Activated T-cell treated with anti-CD3 and anti-CD28 coated beads for 1 hour (primary cell): ENCODE data around the gene TPK1.
"Not testable (repeated sequence)": the region's sequence is repeated elsewhere in the genome, so short reads cannot be mapped to it uniquely, and the experiment has no call there.

Source experiments
- DNase-seq: peaks from one replicate; pipeline ENCODE4 v3.0.0-alpha.2; 2020; ENCODE audit warnings: low read depth

The TPK1 gene

GRCh38 chr7:144629598-144629997 lies 206.3 kb downstream of the TPK1 start:
- no peak for DNase-seq

- DNase-seq: no peak
Measured at GRCh38 chr7:144629011-144629410, 206.8 kb downstream of the TPK1 start.

GRCh38 chr7:144628176-144628575 lies 207.7 kb downstream of the TPK1 start:
- no peak for DNase-seq

GRCh38 chr7:144622745-144623144 lies 213.1 kb downstream of the TPK1 start:
- no peak for DNase-seq

- DNase-seq: no peak
Measured at GRCh38 chr7:144606261-144606660, 229.6 kb downstream of the TPK1 start.

- DNase-seq: no peak
Measured at GRCh38 chr7:144596953-144597352, 238.9 kb downstream of the TPK1 start.

GRCh38 chr7:144594580-144594979 lies 241.3 kb downstream of the TPK1 start:
- DNase-seq: no peak

- no peak for DNase-seq
Measured at GRCh38 chr7:144588559-144589051, 247.2 kb downstream of the TPK1 start.

- no peak for DNase-seq
Measured at GRCh38 chr7:144587701-144588100, 248.2 kb downstream of the TPK1 start.

- DNase-seq: no peak
Measured at GRCh38 chr7:144584726-144585125, 251.1 kb downstream of the TPK1 start.

GRCh38 chr7:144579687-144580086 lies 256.2 kb downstream of the TPK1 start:
- no peak for DNase-seq

GRCh38 chr7:144575456-144575855 lies 260.4 kb downstream of the TPK1 start:
- DNase-seq: no peak

GRCh38 chr7:144574753-144575152 lies 261.1 kb downstream of the TPK1 start:
- not testable (repeated sequence) for DNase-seq

GRCh38 chr7:144568233-144568632 lies 267.6 kb downstream of the TPK1 start:
- DNase-seq: no peak

GRCh38 chr7:144565586-144565985 lies 270.3 kb downstream of the TPK1 start:
- no peak for DNase-seq

- no peak for DNase-seq
Measured at GRCh38 chr7:144549861-144550260, 286.0 kb downstream of the TPK1 start.

- no peak for DNase-seq
Measured at GRCh38 chr7:144548556-144548955, 287.3 kb downstream of the TPK1 start.

GRCh38 chr7:144547888-144548287 lies 288.0 kb downstream of the TPK1 start:
- no peak for DNase-seq

- no peak for DNase-seq
Measured at GRCh38 chr7:144546782-144547181, 289.1 kb downstream of the TPK1 start.

- DNase-seq: no peak
Measured at GRCh38 chr7:144545330-144545729, 290.5 kb downstream of the TPK1 start.

- DNase-seq: no peak
Measured at GRCh38 chr7:144534655-144535395, 301.0 kb downstream of the TPK1 start.

GRCh38 chr7:144534196-144534595 lies 301.7 kb downstream of the TPK1 start:
- no peak for DNase-seq

GRCh38 chr7:144531181-144531580 lies 304.7 kb downstream of the TPK1 start:
- no peak for DNase-seq

GRCh38 chr7:144529269-144529926 lies 306.5 kb downstream of the TPK1 start:
- DNase-seq: no peak
